ENCODE results near the gene ZNF536.

The ZNF536 gene

DNA sequence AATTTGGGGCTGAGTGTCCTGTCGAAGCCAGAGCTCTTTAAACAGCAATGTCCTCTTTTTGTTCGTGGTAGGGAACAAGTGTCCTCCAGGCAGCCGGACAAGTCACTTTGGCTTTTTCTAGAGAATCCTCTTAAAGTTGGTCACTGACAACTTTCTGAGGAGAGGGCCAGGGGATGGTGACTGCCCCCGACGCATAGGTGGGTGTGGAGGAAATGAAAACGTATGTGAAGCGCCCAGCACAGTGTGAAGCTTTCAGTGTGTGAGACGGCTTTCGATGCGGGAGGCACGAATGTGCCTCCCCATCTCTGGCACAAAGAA, 45.8 kb upstream of the ZNF536 start:
- DNase-seq (ENCODE audit: low spot score), result no peak
- H3K27ac ChIP-seq, result no peak overlapping the region
- POLR2A ChIA-PET (ENCODE audit: low non-redundant PET), result no interaction called here
- TF ChIP-seq, protein P1, sequence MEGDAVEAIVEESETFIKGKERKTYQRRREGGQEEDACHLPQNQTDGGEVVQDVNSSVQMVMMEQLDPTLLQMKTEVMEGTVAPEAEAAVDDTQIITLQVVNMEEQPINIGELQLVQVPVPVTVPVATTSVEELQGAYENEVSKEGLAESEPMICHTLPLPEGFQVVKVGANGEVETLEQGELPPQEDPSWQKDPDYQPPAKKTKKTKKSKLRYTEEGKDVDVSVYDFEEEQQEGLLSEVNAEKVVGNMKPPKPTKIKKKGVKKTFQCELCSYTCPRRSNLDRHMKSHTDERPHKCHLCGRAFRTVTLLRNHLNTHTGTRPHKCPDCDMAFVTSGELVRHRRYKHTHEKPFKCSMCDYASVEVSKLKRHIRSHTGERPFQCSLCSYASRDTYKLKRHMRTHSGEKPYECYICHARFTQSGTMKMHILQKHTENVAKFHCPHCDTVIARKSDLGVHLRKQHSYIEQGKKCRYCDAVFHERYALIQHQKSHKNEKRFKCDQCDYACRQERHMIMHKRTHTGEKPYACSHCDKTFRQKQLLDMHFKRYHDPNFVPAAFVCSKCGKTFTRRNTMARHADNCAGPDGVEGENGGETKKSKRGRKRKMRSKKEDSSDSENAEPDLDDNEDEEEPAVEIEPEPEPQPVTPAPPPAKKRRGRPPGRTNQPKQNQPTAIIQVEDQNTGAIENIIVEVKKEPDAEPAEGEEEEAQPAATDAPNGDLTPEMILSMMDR (conservative IDR thresholded peaks at IDR 0.05; ENCODE audit: low read depth), result no peak
- CTCF ChIA-PET, result no interaction called here

GRCh38 chr19:30327331-30327730, 44.9 kb upstream of the ZNF536 start:
- ChIA-PET POLR2A (ENCODE audit: low non-redundant PET) (no interaction called here), CTCF (no interaction called here)
- H3K27ac ChIP-seq, result no peak overlapping the region
- no peak for DNase-seq (ENCODE audit: low spot score)
- TF ChIP-seq, protein P1 (conservative IDR thresholded peaks at IDR 0.05; ENCODE audit: low read depth), result no peak

DNA sequence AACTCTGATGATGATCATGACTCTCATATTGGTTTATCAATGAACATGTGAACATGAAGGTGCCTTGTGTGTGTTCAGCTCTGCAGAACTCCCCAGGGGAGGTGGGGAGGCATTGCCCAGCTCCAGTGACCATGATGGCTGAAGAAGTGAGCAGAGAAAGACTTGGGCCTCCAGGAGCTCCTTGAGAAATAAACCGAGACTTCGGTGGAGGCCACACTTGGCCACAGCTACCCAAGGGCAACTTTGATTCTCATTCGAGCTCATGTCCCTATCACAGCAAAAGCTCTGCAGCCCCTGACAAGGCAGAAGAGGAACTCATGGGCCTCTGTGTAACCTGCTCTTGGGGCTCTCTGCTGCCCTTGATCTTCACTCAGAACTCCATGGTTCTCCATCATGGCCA, 44.1 kb upstream of the ZNF536 start:
- ChIA-PET CTCF (no interaction called here), POLR2A (ENCODE audit: low non-redundant PET) (no interaction called here)
- no peak overlapping the region for H3K27ac ChIP-seq
- DNase-seq (ENCODE audit: low spot score), result no peak
- TF ChIP-seq, protein P1 (conservative IDR thresholded peaks at IDR 0.05; ENCODE audit: low read depth), result no peak

GRCh38 chr19:30330266-30330665, 41.9 kb upstream of the ZNF536 start:
- no peak overlapping the region for H3K27ac ChIP-seq
- ChIA-PET CTCF (no interaction called here), POLR2A (ENCODE audit: low non-redundant PET) (no interaction called here)
- no peak for DNase-seq (ENCODE audit: low spot score)
- TF ChIP-seq, protein P1 (conservative IDR thresholded peaks at IDR 0.05; ENCODE audit: low read depth), result no peak

DNA sequence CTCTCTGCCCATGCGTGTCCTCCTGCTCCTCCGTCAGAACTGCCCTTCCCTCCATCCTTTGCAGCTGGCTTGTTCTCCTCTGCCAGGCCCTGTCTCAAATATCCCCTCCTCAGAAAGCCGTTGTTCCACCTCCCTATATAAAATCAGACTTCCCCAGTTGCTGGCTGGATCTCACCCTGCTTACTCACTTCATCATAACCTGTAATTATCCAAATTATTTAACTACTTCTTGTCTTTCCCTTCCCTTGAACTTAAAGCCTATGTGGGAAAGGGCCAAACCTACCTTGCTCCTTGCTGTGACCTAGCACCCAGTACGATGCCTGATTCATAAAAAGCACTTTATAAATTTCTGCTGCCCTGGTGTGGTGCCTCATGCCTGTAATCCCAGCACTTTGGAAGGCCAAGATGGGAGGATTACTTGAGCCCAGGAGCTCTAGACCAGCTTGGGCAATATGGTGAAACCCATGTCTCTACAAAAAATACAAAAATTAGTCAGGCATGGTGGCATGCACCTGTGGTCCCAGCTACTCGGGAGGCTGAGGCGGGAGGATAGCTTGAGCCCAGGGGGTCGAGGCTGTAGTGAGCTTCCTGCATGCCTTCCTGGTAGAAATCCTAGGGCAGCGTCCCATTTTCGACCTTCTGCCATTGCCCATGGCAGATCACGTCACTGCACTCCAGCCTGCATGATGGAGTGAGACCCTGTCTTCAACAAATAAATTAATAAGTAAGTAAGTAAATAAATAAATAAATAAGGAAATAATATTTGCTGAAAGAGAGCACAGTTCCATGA, 39.5 kb upstream of the ZNF536 start:
- no peak for DNase-seq (ENCODE audit: low spot score)
- TF ChIP-seq, protein P1 (conservative IDR thresholded peaks at IDR 0.05; ENCODE audit: low read depth), result no peak
- ChIA-PET POLR2A (ENCODE audit: low non-redundant PET) (no interaction called here), CTCF (no interaction called here)
- H3K27ac ChIP-seq, result no peak overlapping the region

DNA sequence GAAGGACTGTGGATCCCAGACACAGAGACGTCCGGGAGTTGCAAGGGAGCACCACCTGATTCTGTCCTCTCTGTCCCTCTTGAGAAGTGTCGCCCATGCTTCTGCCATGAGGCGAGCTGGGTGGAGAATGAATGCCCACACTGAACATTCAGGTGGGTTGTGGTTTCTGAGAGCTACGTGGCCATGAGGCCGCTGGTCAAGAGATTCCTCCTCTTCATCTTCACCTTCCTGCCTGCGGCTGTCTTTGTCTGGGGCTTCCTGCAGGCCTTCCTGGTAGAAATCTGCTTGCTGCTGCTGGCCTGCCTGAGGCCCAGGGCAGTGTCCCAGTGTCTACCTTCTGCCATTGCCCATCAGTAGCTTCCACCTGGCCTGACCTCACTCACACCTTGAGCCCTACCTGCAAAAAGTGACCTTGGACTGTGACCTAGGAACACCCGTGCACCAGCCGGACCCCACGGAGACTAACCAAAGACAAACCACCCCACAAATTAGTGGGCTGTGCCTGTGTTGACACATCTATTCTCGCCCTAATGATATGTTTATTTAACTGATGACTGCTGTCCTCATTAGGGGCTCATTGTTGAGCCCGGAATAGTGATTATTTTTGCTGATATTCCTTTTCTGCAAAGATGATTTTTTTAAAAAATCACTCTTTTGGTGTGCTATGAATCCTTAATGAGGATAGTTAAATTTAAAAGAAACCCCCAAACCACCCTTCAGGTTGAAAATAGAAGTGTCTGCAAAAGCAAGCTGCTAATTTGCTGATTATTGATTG, 38.7 kb upstream of the ZNF536 start:
- POLR2A ChIA-PET (ENCODE audit: low non-redundant PET), result no interaction called here

More for the DNA sequence above, 38.7 kb upstream of the ZNF536 start:
- TF ChIP-seq, protein P1 (conservative IDR thresholded peaks at IDR 0.05; ENCODE audit: low read depth), result no peak
- H3K27ac ChIP-seq, result no peak overlapping the region
- CTCF ChIA-PET, result no interaction called here
- DNase-seq (ENCODE audit: low spot score), result no peak

Measured in RWPE1 (cell line).